ENCODE results near the gene SH3D19.
"Not testable (repeated sequence)": the region's sequence is repeated elsewhere in the genome, so short reads cannot be mapped to it uniquely, and the experiment has no call there.

Gene SH3D19

DNA sequence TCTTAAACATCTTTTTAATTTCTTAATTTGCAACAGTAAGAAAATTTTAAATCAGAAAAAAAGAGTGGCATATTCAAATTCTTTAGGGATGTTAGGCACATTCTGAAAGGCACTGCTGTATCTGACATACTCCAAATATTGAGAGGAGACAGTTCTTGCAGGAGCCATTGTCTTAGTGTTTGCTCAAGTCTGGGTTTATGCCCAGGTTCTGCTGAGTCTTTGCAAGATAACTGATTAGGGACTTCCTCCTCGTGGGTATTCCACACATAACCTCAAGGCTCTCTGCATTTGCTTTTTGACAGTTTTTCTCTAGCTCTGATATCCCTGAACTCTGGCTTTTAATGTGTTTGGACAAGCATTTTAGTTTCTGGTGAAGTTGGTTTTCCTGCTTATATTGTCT is 173.4 kb downstream of the SH3D19 start:
- DNase-seq (ENCODE audit: low read depth in 2 of 2): no peak

DNA sequence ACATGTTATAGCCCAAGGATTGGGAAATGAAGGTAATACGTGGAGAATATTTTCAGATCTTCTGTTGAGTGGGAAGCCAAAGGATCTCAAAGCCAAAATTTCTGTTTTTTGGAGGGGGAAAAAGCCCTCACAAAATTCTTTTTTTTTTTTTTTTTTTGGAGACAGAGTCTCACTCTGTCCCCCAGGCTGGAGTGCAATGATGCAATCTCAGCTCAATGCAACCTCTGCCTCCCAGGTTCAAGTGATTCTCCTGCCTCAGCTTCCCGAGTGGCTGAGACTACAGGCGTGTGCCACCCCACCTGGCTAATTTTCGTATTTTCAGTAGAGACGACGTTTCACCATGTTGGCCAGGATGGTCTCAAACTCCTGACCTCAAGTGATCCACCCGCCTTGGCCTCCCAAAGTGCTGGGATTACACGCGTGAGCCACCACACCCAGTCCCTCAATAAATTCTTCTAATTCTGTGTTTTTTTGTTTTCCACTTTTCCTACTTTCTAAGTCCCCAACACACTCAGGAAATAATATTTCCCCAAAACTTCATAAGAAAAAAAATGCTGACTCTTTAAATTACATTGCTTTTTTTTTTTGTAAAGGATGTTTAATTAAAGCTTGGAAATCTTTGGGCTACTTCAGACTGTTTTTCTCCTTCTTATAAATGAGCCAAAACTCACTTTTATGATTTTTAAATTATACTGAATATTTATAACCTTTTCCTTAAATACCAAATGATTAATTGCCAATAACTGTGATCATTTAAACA is 174.4 kb downstream of the SH3D19 start:
- no peak for DNase-seq (ENCODE audit: low read depth in 2 of 2)

DNA sequence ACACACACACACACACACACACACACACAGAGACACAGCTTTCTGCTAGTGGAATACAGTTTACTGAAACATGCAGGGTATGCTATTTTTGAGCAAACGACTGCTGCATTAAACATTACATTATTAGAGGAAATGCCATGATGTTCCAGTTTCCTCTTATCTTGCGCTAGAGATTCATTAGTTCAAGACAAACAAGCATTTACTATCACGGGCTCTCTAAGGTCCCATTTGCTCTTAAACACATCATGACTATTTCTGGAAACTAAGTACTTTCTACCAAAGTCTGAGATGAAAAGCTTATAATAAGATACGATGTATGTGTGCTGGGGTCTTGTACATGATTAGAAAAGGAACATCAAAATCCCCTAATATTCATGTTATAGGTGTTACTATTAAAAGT is 177.1 kb downstream of the SH3D19 start:
- DNase-seq (ENCODE audit: low read depth in 2 of 2): no peak

DNA sequence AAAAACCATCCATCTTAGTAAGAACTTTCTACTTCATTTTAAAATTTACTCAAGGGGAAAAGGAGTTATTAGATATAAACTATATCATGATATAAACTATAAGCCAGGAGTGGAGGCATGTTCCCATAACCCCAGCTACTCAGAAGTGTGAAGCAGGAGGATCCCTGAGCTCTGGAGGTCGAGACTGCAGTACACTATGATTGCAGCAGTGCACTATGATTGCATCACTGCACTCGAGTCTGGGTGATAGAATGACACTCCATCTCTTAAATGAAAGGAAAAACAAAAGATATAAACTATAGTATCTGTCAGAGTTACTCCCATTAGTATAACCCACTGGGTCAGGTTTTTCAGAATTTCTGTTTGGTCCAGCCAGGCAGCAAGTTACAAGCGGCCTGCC is 178.4 kb downstream of the SH3D19 start:
- DNase-seq (ENCODE audit: low read depth in 2 of 2): no peak

DNA sequence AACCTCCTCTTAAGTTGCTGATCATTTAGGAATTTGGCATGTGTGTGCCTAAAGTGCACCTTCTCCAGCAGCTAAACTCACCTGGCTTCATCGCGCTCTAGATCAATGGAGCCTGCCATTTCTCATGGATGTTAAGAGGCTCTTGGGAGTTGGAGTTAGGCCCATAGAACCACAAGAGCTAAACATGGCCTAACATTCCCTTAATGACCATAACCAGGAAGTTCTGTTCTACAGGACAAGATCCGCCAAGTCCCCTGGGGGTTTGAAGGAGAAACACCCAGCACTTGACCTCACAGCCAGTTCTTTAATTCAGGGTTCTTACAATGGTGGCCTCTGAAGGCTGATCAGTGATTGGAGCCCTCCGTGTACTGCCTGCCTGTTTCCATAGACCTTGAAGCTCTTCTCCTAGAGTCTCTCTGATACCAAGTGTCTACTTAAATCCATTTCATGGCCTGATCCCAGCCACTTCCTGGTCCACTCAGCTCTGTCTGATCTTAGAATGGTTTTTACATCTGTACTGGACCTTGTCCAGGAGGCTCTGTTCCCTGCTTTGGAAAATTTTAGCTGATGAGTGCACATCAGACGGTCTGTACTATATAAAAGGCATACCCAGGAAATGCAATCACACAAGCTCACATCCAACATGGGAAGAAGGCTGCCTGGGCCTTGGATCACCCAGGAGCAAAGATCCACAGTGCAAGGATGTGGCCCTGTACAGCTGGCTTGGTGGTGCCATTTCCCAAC is 180.9 kb downstream of the SH3D19 start:
- DNase-seq (ENCODE audit: low read depth in 2 of 2): no peak

DNA sequence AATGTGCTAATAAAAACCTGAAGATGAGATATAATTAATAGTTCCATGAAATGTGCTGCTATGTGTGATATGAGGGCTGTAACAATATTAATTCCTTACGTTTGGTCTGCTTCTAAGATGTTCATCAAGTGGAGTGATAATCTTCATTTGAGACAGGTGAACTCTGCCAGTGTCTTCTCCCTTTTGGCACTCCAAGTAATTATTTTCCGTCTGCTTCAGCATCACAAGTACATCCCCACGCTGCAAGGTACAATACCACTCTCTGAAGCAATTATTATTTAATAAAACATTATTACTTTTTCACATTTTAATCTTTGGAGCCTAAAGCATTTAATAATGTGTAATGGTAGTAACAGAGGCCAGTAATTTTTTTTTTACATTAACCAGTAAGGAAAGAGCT is 181.6 kb downstream of the SH3D19 start:
- no peak for DNase-seq (ENCODE audit: low read depth in 2 of 2)

DNA sequence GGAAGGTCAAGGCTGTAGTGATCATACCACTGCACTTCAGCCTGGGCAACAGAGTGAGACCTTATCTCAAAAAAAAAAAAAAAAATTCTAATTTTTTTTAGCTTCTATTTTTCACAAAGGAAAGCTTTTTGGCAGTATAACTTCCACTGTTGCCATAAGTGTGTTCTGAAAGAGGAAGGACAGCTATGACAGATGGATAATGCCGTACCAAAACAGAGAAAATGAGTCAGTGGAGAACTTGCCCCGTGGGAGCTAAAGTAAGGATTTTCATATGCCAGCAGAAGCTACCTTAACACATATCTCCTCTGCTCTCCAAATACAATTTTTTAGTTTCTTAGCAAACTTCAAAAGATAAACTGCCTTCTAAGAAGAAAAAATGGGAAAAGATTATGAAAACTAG is 182.2 kb downstream of the SH3D19 start:
- no peak for DNase-seq (ENCODE audit: low read depth in 2 of 2)

DNA sequence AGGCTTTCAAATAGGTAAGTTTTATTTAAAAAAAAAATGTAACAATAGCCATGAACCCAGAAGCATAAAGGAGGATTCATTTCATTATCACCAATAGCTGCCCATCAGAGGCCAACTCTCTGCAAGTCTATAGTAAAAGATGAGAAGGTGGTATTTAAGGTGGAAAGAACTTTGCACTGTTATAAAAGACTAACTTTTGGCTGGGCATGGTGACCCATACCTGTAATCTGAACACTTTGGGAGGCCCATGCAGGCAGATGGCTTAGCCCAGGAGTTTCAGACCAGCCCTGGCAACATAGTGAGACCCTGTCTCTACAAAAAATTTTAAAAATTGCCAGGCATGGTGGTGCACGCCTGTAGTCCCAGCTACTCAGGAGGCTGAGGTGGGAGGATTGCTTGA is 182.6 kb downstream of the SH3D19 start:
- no peak for DNase-seq (ENCODE audit: low read depth in 2 of 2)

DNA sequence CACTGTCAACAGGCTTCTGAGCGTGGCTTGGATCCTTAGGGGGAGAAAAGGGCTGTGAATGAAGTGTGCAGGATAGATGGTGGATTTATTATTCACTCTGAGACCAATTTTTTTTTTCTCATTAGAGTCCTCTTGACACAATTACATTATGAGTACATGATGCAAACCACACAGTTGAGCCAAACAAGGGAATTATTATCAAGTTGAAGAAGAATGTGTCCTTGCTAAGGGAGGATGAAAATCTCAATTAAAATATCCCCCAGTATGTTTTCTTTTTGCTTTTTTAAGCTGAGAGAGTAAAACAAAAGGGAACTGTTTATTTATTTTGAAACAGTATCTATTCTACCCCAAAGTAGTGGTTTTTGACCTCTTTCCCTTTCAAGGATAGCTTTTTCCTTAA is 185.6 kb downstream of the SH3D19 start:
- DNase-seq (ENCODE audit: low read depth in 2 of 2): no peak

DNA sequence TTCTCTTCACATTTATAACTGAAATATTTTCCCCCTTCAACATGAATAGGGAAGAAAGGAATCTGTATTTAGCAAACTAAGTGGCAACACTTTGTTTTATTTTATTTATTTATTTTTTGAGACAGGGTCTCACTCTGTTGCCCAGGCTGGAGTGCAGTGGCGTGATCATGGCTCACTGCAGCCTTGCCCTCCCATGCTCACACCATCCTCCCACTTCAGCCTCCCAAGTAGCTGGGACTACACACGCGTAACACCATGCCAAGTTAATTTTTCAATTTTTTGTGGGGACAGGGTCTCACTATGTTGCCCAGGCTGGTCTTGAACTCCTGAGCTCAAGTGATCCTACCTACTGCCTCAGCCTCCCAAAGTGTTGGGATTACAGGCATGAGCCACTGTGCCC is 189.4 kb downstream of the SH3D19 start:
- not testable (repeated sequence) for DNase-seq (ENCODE audit: low read depth in 2 of 2)

DNA sequence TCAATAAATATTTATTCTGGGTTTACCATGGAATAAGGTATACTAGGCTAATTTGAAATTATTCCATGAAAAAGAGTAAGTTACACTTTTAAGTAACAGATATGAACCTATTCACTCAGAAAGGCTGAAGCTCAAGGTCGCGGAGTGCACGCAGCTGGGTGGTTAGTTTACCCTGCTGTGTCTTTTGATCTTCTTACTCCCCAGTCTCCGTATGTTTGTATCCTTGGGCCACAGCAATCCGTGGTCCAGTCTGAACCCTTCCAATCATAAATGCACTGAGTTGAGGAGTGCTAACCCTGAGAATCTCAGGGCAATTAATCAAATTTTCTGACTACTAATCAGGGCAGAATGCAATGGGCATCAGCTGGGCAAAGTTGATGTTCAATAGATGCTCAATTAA is 192.1 kb downstream of the SH3D19 start:
- DNase-seq (ENCODE audit: low read depth in 2 of 2): no peak

DNA sequence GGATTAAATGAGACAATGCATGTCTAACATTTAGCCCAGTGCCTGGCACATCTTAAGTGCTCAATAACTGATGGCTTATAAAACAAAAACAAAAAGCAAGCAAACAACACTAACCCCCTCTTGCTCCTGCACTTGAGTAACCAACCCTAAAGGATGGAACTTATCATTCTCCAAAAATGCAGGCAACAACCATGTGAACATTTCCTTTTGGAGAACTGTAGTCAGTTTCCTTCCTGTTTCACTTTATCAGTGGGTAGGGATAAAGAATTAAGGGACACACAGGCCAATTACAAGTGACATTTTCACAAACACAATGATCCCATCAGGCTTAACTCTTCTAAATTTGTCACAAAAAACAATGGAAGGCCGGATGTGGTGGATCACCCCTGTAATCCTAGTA is 195.6 kb downstream of the SH3D19 start:
- no peak for DNase-seq (ENCODE audit: low read depth in 2 of 2)

DNA sequence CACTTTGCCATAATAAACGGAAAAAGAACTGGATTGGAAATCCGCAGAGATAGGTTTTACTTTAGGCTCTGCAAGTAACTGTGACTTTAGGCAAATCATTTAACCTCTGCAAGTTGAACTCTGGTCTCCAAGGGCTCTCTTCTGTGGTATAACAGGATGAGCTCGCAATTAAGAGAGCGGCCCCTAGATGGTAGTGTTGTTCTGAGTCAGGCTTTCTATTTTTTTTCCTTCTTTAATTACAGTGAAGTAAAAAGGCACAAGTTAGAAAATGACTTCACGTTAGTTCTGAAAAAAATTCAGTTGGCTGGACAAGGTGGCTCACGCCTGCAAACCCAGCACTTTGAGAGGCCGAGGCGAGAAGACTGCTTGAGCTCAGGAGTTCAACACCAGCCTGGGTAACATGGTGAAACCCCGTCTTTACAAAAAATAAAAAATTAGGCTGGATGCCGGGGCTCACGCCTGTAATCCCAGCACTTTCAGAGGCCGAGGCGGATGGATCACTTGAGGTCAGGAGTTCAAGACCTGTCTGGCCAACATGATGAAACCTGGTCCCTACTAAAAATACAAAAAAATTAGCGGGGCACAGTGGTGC is 207.9 kb downstream of the SH3D19 start:
- peak; percentile 34 to 35 for DNase-seq (ENCODE audit: low read depth in 2 of 2)

DNA sequence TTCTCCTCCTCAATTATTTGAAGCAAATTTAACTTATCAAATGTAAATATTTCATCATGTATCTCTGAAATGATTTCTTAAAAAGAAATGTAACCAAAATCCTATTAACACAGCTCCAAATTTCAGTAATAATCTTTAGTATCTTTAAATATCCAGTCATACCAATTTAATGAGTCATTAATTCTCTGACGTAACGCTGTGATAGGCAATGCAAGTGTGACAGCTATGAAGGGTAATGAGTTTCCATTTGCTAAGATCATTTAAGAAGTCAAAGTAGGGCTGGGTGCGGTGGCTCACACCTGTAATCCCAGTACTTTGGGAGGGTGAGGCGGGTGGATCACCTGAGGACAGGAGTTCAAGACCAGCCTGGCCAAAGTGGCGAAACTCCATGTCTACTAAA is 210.4 kb downstream of the SH3D19 start:
- DNase-seq (ENCODE audit: low read depth in 2 of 2): no peak

DNA sequence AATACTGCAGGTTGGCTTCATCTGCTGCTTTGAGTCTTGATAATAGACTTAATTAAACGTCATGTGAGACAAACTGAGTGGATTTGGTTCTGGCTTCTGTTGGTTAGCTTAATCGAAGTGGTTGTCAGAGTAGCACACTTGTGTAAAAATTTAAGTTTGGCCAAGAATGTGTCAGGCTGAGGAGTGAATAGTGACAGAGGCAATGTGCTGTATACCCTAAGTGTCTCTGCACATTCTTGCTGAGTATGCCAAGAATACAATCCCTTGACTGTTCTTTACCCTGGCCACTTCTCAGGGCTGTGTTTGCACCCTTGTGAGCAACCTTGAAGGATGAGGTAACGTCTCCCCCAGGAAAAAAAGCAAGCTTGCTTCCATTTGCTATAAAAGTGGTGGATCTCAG is 211.1 kb downstream of the SH3D19 start:
- no peak for DNase-seq (ENCODE audit: low read depth in 2 of 2)

DNA sequence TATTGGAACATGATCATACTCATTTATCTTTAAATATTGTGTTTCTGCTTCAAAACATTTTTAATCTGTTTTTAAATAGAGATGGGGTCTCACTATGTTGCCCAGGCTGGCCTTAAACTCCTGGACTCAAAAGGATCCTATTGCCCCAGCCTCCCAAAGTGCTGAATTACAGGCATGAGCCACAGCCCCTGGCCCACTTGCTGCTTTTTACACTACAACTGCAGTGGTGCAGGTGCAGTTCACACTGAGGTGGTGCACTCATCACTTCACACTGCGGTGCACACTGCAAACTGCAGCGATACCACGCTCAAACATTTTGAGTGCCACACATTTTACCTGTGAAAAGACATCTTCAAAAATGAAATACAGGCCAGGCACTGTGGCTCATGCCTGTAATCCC is 215.2 kb downstream of the SH3D19 start:
- DNase-seq (ENCODE audit: low read depth in 2 of 2): no peak

DNA sequence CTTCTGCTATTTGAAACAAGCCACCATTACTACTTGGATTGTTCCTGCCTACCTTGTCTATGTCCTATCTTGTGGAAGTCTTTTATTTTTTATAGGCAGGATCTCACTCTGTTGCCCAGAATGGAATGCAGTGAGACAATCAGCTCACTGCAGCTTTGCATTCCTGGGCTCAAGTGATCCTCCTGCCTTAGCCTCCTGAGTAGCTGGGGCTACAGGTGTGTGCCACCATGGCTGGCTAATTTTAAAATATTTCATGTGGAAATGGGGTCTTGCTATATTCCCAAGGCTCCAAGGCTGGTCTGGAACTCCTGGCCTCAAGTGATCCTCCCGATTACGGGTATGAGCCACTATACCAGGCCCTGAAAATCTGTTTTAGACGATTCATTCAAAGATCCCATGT is 218.3 kb downstream of the SH3D19 start:
- DNase-seq (ENCODE audit: low read depth in 2 of 2): no peak

DNA sequence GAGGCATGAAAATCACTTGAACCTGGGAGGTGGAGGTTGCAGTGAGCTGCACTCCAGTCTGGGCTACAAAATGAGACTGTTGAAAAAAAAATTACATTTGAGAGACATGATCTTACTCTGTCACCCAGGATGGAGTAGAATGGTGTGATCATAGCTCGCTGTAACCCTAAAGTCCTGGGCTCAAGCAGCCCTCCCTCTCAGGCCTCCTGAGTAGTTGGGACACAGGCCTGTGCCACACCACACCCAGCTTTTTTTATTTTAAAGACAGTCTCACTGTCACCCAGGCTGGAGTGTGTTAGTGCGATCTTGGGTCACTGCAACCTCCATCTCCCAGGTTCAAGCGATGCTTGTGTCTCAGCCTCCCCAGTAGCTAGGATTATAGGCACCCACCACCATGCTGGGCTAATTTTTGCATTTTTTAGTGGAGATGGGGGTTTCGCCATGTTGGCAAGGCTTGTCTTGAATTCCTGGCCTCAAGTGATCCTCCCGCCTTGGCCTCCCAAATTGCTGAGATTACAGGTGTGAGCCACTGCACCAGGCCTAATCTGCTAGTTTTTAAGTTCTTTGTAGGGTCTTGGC is 219.9 kb downstream of the SH3D19 start:
- DNase-seq (ENCODE audit: low read depth in 2 of 2): no peak

DNA sequence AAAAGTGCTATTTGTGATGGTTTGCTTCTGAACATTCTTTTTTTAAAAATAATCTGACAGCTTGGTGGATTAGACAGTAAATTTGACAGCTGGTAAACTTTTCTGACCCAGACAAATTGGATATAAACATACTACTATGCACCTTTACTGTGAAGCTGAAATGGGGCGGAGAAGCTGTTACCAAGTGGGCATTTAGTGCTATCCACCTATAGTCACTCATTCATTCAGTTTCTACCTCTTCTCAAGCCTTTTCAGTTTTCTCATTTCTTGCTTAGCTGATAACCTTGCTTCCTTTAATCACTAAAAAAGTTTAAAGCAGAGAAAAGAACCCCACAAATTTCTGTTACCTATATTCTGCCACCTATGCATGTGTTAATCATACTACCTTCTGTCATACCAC is 220.8 kb downstream of the SH3D19 start:
- no peak for DNase-seq (ENCODE audit: low read depth in 2 of 2)

DNA sequence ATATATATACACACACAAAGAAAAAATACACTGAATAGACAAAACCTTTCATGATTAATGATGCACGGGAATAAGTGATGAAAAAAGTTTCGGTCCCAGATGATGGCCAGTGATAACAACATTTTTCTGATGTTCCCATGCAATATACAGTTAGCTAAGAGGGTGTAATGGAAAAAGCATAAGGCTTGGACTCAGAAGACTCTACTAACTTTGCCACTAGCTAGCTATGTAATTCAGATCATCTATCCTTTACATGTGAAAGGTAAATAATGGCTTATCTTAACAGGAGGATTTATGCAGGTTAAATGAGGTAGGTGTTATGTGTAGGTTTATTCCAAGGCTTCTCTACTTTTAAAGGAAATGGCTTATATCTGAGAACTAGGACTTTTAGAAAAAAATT is 221.6 kb downstream of the SH3D19 start:
- no peak for DNase-seq (ENCODE audit: low read depth in 2 of 2)

DNA sequence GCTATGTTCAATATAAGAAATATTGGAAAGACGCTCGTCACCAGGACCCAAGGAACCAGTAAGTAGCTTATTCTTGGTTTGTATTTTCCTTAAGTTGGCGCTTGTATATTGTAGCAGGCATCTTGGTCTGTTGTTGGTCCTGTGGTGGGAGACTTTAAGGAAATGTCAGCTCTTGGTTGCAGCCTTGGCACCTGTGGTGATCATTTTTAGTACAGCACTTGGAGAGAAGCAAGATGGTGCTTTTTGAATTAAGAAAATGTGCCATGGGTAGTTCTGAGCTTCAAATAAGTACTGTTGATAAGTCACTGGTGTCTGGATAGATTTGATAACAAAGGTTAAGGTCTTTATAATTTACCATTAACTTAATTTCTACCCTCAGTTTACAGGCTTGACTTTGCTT is 224.9 kb downstream of the SH3D19 start:
- no peak for DNase-seq (ENCODE audit: low read depth in 2 of 2)

DNA sequence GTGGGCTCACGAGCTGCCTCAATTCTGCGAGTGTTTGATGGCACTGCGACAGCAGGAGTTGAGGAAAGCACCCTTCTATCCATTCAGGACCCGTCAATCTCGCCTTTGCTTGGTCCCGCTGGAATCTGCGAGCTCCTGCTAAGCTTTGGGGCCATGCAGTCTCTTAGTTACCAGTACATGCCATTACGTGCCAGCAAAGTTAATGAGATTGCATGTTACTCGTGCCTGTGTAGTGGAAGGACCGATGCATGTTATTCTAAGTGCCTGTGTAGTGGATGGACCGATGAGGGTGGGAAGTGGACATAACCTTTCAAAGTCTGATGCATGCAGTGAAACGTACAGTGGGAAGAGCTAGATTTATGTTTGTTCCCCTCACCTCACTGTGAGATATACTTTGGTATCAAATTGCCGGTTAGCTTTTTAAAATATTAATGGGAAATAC is 225.4 kb downstream of the SH3D19 start:
- no peak for DNase-seq (ENCODE audit: low read depth in 2 of 2)
